T-helper 2 cell treated with Interferon-gamma antibody and Interleukin-4, amounts not matched to agents 5 μg/mL and 100 μg/mL, for 36 hours (primary cell): ENCODE data around the gene OR4M1.
"Not testable (repeated sequence)": the region's sequence is repeated elsewhere in the genome, so short reads cannot be mapped to it uniquely, and the experiment has no call there.

Experiments used
- DNase-seq: peaks from one replicate; pipeline ENCODE4 v3.0.0; 2021; ENCODE audit warnings: low spot score
- H3K27ac Mint-ChIP-seq: one replicate; pipeline ENCODE4 v1.8.0; 2021; ENCODE audit warnings: mild to moderate bottlenecking, mixed read lengths
- H3K27me3 Mint-ChIP-seq: one replicate; pipeline ENCODE4 v1.8.0; 2021; ENCODE audit warnings: low read depth, mixed read lengths
- H3K36me3 Mint-ChIP-seq: one replicate; pipeline ENCODE4 v1.8.0; 2021; ENCODE audit warnings: low read depth, mixed read lengths
- H3K4me1 Mint-ChIP-seq: one replicate; pipeline ENCODE4 v1.8.0; 2021; ENCODE audit warnings: low read depth, mixed read lengths
- H3K4me3 Mint-ChIP-seq: one replicate; pipeline ENCODE4 v1.8.0; 2022; ENCODE audit warnings: mild to moderate bottlenecking, moderate library complexity, mixed read lengths
- H3K9me3 Mint-ChIP-seq: one replicate; pipeline ENCODE4 v1.8.0; 2021; ENCODE audit warnings: mixed read lengths

OR4M1 gene

DNA sequence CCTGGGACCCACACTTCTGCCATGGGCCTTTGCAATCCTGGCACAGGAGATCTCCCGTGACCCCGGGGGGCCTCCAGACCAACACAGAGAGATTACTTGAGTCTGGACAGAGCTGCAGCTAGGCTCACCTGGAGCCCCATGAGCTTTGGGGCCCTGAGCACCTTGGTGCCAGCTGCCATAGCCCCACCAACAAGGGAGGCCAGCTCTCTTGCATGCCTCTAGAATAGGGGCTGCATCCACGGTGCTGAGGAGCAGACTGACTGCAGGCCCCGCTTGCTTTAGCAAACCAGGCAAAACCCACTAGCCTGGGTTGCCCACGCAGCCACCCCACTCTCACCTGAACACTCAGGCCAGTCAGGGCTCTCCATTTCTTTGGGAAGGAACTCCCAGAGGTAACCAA lies 26.6 kb downstream of the OR4M1 start:
- DNase-seq = no peak
- H3K36me3 Mint-ChIP-seq = no peaks in the 10 kb centered on the region
- H3K9me3 Mint-ChIP-seq = peaks cover 4% of the 10 kb centered on the region
- H3K4me3 Mint-ChIP-seq = no peak overlapping the region
- H3K27ac Mint-ChIP-seq = no peak overlapping the region
- no peaks in the 10 kb centered on the region for H3K27me3 Mint-ChIP-seq
- H3K4me1 Mint-ChIP-seq = no peaks in the 10 kb centered on the region

DNA sequence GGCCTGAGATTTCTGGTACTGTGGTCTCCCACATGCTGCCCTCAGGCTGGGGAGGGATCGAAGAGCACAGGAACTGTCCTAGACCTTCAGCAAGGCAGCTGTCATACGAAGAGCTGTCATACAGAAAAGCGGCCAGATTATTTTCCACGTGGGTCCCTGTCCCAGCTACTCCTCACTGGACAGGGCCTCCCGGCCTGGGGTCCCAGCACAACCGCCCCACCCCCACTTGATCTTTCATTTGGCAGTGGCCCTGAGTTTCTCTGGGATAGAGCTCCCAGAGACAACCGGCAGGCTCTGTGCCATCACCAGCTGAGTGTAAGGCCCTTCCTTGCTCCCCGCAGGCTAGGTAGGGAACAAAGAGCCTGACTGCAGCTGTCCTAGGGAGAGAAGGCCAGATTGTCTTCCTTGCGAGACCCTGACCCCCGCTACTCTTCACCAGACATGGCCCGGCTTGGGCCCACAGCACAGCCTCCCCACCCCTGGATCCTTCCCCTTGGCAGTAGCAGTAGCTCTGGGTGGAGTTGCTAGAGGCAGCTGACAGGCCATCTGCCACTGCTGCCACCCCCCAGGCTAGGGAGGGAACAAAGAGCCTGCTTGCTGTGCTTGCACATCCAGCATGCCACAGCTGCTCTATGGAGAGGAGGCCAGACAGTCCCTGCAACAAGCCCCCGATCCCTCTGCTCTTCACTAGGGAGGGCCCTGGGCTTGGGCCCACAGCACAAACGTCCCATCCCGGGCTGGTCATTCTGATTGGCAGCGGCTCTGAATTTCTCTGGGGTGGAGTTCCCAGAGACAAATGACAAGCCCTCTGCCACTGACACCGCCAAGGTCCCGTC lies 27.2 kb downstream of the OR4M1 start:
- peaks cover 4% of the 10 kb centered on the region for H3K9me3 Mint-ChIP-seq
- H3K27me3 Mint-ChIP-seq = no peaks in the 10 kb centered on the region
- no peaks in the 10 kb centered on the region for H3K4me1 Mint-ChIP-seq
- DNase-seq = no peak
- no peak overlapping the region for H3K4me3 Mint-ChIP-seq
- H3K27ac Mint-ChIP-seq = no peak overlapping the region
- H3K36me3 Mint-ChIP-seq = no peaks in the 10 kb centered on the region

DNA sequence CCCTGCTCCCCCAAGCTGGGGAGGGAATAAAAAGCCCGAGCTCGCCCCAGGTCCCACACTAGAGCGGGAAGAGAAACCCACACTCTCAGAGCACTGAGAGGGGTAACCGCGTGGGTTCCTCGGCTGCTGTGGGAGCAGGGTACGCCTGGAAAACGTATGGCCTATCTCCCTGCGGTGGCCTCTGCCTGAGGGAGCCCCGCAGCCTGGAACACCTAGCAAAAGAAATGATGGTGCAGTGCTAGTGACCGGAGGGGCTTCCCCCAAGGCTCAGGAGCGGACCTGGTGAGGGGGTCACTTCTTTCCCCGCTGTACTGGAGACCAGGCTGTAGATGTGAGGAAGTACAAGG lies 27.8 kb downstream of the OR4M1 start:
- Mint-ChIP-seq H3K27me3 (no peaks in the 10 kb centered on the region), H3K36me3 (no peaks in the 10 kb centered on the region), H3K4me1 (no peaks in the 10 kb centered on the region), H3K9me3 (peaks cover 4% of the 10 kb centered on the region), H3K4me3 (no peak overlapping the region), H3K27ac (no peak overlapping the region)
- no peak for DNase-seq

DNA sequence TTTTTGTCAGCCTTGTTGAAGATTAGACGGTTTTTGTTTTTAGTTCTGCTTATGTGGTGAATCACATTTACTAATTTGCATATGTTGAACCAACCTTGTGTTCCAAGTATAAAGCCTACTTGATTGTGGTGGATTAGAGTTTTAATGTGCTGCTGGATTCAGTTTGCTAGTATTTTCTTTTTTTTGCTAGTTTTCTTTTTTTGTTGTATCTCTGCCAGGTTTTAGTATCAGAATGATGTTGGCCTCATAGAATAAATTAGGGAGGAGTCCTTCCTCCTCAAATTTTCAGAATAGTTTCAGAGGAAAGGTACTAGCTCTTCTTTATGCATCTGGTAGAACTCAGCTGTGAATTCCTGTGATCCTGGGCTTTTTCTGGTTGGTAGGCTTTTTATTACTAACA lies 30.2 kb downstream of the OR4M1 start, which contains the start of gene OR4N2:
OR4N2 (plus strand) TSS at position 301 of the 400 bp plus-strand sequence. CDS start 23,679 bp downstream, outside the sequence.
- not testable (repeated sequence) for H3K27me3 Mint-ChIP-seq, H3K9me3 Mint-ChIP-seq, H3K27ac Mint-ChIP-seq, H3K4me3 Mint-ChIP-seq, DNase-seq, H3K36me3 Mint-ChIP-seq, H3K4me1 Mint-ChIP-seq

DNA sequence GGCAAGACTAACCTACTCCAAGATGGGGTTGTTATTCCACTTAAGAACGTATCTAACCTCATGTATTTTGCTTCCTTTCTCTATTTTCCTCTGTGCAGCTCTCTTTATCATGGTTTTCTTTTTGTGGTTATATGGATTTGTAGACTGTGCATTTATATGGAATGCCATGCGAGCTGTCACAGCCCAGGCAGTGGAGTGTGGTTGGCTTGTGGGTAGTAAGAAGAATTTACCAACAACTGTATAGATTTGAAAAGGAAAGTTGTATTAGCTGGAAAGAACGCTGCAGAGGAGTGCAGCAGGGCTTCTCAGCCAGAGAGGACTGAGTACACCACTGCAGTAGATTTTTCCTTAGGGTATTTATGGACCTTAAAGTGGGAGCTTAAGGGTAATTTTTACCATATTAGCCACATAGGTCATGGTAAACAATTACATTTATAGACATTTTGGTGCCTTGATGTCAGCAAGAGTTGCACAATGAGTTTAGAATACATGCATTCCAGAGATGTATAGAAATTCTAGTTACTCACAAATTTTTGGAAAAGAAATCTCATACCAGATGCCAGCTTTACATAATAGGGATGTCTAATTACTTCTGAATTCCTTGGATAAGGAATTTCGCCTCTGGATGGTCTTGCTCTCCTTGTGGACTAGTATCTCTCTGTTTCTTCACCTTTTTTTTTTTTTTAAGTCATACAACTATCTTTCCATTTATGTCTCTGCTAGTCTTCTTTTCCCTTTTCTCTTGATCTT lies 40.0 kb downstream of the OR4M1 start:
- not testable (repeated sequence) for H3K27me3 Mint-ChIP-seq, H3K4me3 Mint-ChIP-seq, H3K4me1 Mint-ChIP-seq, H3K36me3 Mint-ChIP-seq, DNase-seq, H3K27ac Mint-ChIP-seq
- peaks cover 18% of the 10 kb centered on the region for H3K9me3 Mint-ChIP-seq

DNA sequence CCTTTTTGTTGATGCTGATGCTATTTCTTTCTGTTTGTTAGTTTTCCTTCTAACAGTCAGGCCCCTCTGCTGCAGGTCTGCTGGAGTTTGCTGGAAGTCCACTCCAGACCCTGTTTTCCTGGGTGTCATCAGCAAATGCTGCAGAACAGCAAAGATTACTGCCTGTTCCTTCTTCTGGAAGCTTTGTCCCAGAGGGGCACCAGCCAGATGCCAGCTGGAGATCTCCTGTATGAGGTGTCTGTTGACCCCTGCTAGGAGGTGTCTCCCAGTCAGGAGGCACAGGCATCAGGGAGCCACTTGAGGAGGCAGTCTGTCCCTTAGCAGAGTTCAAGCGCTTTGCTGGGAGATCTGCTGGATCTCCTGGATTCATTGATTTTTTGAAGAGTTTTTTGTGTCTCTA lies 46.6 kb downstream of the OR4M1 start:
- not testable (repeated sequence) for H3K27ac Mint-ChIP-seq, DNase-seq, H3K36me3 Mint-ChIP-seq, H3K4me1 Mint-ChIP-seq, H3K4me3 Mint-ChIP-seq, H3K27me3 Mint-ChIP-seq
- peaks cover 13% of the 10 kb centered on the region for H3K9me3 Mint-ChIP-seq

DNA sequence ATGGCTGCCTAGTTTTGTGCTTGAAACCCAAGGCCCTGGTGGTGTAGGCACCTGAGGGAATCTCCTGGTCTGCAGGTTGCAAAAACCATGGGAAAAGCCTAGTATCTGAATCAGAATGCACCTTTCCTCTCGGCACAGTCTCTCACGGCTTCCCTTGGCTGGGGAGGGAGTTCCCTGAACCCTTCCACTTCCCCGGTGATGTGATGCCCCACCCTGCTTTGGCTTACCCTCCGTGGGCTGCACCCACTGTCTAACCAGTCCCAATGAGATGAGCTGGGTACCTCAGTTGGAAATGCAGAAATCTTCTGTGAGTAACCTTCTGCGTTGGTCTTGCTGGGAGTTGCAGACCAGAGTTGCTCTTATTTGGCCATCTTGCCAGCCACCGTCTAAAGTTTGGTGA lies 47.7 kb downstream of the OR4M1 start:
- not testable (repeated sequence) for H3K27ac Mint-ChIP-seq, DNase-seq, H3K4me3 Mint-ChIP-seq, H3K27me3 Mint-ChIP-seq, H3K36me3 Mint-ChIP-seq, H3K4me1 Mint-ChIP-seq
- H3K9me3 Mint-ChIP-seq = peaks cover 13% of the 10 kb centered on the region

DNA sequence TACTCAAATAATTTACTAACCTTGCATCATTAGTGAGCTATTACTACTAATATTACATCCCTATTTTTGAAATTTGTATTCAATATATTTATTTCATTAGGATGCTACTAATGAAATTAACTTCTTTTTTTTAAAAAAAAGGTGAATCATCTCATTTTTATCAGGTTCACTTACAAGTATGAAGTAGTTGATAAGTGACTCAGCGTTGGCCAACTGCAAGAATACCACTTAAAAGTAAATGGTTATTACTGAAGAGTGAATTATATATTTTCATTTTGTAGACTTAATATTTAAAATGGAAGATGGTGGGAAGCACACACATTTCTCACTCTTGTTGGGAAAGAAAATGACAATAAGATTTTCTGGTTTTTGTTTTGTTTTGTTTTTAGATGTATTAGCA lies 49.9 kb downstream of the OR4M1 start:
- H3K27me3 Mint-ChIP-seq = no peaks in the 10 kb centered on the region
- no peak overlapping the region for H3K27ac Mint-ChIP-seq
- H3K4me1 Mint-ChIP-seq = no peaks in the 10 kb centered on the region
- peaks cover 13% of the 10 kb centered on the region for H3K9me3 Mint-ChIP-seq
- no peak for DNase-seq
- H3K4me3 Mint-ChIP-seq = no peak overlapping the region
- H3K36me3 Mint-ChIP-seq = no peaks in the 10 kb centered on the region

DNA sequence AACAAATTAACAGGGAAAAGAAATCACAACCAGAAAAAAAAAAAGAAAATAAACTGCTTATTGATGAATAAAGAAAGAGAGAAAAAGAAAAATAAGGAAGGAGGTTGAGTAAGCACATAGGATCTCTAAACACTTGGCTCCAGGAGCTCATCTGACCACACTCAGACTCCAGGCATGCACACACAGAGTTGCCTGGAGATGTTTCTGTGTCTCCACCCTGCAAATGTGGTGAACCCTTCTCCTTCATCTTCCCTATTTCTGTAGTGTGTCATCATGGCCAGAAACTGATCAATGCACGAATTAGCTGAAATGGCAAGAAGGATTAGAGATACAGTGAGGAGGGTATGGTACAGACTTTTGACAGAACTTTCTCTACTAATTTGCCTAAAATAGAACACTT lies 50.5 kb downstream of the OR4M1 start:
- Mint-ChIP-seq H3K9me3 (peaks cover 12% of the 10 kb centered on the region), H3K36me3 (no peaks in the 10 kb centered on the region), H3K27me3 (no peaks in the 10 kb centered on the region), H3K27ac (no peak overlapping the region), H3K4me3 (no peak overlapping the region), H3K4me1 (no peaks in the 10 kb centered on the region)
- DNase-seq = no peak

DNA sequence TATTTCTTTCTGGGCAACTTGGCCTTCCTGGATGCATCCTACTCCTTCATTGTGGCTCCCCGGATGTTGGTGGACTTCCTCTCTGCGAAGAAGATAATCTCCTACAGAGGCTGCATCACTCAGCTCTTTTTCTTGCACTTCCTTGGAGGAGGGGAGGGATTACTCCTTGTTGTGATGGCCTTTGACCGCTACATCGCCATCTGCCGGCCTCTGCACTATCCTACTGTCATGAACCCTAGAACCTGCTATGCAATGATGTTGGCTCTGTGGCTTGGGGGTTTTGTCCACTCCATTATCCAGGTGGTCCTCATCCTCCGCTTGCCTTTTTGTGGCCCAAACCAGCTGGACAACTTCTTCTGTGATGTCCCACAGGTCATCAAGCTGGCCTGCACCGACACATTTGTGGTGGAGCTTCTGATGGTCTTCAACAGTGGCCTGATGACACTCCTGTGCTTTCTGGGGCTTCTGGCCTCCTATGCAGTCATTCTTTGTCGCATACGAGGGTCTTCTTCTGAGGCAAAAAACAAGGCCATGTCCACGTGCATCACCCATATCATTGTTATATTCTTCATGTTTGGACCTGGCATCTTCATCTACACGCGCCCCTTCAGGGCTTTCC lies 54.4 kb downstream of the OR4M1 start:
- H3K9me3 Mint-ChIP-seq = not testable (repeated sequence)

DNA sequence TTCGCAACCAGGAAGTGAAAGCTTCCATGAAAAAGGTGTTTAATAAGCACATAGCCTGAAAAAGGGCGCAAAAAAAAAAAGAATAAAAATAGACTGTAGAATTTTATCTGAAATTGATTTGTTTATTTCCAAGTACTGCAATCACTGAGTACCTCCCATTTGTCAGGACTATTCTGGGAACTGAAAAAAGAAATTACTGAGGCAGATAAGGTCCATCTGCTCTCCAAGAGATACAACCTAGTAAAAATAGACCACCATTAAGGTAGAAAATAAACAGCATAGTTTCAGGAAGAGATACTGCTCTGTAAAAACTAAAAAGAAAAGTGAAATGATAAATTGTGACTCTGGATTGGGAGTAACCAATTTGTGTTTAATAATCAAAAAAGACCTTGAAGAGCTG lies 55.0 kb downstream of the OR4M1 start:
- Mint-ChIP-seq H3K4me3 (no peak overlapping the region), H3K9me3 (peaks cover 7% of the 10 kb centered on the region), H3K27ac (no peak overlapping the region), H3K4me1 (no peaks in the 10 kb centered on the region), H3K36me3 (no peaks in the 10 kb centered on the region), H3K27me3 (no peaks in the 10 kb centered on the region)
- no peak for DNase-seq

More for the DNA sequence above, 54.4 kb downstream of the OR4M1 start:
- not testable (repeated sequence) for H3K4me1 Mint-ChIP-seq, DNase-seq, H3K27ac Mint-ChIP-seq, H3K27me3 Mint-ChIP-seq, H3K36me3 Mint-ChIP-seq, H3K4me3 Mint-ChIP-seq
